IPS-15b (cell line): ENCODE data around the gene CYTH1.
"Not testable (repeated sequence)": the region's sequence is repeated elsewhere in the genome, so short reads cannot be mapped to it uniquely, and the experiment has no call there.

ENCODE experiments used
- H3K27me3 ChIP-seq: one replicate; pipeline ENCODE4 v1.6.1; 2013; ENCODE audit warnings: low read length; ENCODE audit not compliant: control insufficient read depth, insufficient read depth
- H3K36me3 ChIP-seq: one replicate; pipeline ENCODE4 v1.6.1; 2013; ENCODE audit warnings: low read length; ENCODE audit not compliant: control insufficient read depth, insufficient read depth
- H3K4me1 ChIP-seq: one replicate; pipeline ENCODE4 v1.6.1; 2013; ENCODE audit warnings: mild to moderate bottlenecking, low read length; ENCODE audit not compliant: control insufficient read depth, insufficient read depth
- H3K4me3 ChIP-seq: one replicate; pipeline ENCODE4 v1.5.1; 2013; ENCODE audit warnings: low read depth, low read length
- H3K9ac ChIP-seq: one replicate; pipeline ENCODE4 v1.6.1; 2013; ENCODE audit warnings: low read depth, mild to moderate bottlenecking, low read length
- H3K9me3 ChIP-seq: one replicate; pipeline ENCODE4 v1.6.1; 2013; ENCODE audit warnings: mild to moderate bottlenecking, low read length; ENCODE audit not compliant: control insufficient read depth, insufficient read depth

CYTH1 gene

DNA sequence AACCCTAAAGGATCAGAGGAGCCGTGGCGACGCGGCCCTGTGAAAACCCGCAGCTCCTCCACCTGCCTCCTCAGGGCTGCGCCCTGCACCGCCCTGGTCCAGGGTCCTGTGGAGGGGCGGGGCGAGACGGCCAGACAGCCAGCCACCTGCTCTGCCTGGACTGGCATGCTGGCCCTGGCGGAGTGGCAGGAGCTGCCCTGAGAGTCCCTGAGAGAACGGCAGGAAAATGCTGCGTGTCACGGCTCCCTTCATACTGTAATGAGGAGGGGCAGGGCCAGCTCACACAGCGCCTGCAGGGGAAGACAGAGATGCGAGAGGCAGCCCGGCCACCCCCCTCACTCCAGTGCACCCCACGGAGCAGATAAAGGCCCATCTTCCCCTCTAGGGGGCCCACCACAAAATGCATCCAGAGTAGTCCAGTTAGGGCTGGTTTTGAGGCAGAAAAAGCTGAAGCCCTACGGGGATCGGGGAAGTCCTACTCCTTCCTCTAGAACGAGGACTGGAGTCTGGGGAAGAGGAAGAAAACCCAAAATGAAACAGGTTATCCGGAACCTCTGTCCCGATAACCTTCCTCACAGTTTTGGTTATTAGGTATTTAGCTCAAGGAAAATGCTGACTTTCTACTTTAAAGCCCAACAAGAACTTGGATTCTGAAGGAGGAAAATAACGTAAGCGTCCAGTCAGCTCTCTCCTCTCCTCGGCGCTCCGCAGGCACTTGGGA lies 107.3 kb downstream of the CYTH1 start:
- H3K9ac ChIP-seq: peak overlapping the region; percentile 26
- H3K9me3 ChIP-seq: no peaks in the 10 kb centered on the region
- H3K27me3 ChIP-seq: no peaks in the 10 kb centered on the region
- H3K36me3 ChIP-seq: peaks cover 10% of the 10 kb centered on the region
- no peaks in the 10 kb centered on the region for H3K4me1 ChIP-seq
- H3K4me3 ChIP-seq: no peak overlapping the region

DNA sequence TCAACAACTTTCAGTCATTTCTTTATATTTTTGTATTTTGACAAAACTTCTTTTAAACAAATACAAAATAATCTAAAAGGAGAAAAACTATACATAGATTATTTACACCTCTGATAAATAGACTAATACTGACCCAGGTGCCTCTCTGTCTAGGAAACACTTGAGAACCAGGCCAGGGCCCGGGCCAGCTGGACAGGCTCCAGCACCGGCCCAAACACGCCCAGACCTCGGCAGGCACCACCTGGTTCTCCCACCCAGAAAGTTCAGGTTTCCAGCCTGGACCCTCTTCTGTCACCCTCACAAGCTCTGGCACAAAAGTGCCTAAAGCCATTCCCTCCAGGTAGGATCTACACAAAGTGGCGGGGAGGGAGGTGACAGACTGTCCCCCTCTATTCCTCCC lies 107.9 kb downstream of the CYTH1 start:
- Histone ChIP-seq H3K4me3 (no peak overlapping the region), H3K36me3 (peaks cover 5% of the 10 kb centered on the region), H3K4me1 (no peaks in the 10 kb centered on the region), H3K9ac (no peak overlapping the region), H3K27me3 (no peaks in the 10 kb centered on the region), H3K9me3 (no peaks in the 10 kb centered on the region)

DNA sequence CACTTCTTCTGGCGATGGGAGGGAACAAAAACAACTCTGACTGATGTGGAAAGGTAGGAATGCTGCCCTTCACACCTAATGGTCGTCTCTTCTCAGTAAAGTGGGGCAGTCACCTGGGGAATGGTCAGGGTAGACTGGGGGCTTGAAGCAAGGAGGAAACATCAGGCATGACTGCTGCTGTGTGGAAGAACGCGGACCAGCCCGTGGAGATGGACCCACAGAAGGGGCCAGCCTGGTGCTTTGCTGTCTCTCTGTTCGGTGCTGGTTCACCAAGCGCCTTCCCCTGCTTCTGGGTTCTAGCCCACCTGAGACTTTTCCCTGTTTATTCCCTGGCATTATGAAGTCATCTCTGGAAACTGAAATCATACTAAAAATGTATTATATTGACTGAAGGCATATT lies 108.7 kb downstream of the CYTH1 start:
- H3K4me3 ChIP-seq: no peak overlapping the region
- no peaks in the 10 kb centered on the region for H3K4me1 ChIP-seq
- H3K9me3 ChIP-seq: no peaks in the 10 kb centered on the region
- H3K27me3 ChIP-seq: no peaks in the 10 kb centered on the region
- H3K36me3 ChIP-seq: peaks cover 5% of the 10 kb centered on the region
- no peak overlapping the region for H3K9ac ChIP-seq

DNA sequence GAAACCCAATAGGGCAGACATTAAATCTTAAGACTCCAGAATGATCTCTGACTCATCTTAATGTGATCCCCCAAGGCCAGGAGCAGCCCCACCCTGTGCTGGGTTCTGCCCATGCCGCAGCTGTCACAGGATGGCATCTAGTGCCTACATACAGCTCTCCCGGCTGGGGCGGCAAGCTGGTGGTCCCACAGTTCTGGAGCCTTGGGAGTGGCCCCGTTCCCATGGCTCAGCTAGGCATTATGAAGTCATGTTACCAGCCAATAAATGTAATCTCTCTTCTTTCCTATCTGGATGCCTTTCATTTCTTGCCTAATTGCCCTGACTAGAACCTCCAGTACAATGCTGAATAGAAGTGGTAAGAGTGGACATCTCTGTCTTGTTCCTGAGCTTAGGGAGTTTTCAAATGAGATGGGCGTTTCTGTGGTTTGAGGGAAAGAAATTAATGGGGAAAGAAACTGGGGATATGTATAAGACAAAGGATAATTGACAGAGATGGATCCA lies 109.2 kb downstream of the CYTH1 start:
- no peak overlapping the region for H3K4me3 ChIP-seq
- no peaks in the 10 kb centered on the region for H3K4me1 ChIP-seq
- peaks cover 5% of the 10 kb centered on the region for H3K36me3 ChIP-seq
- no peaks in the 10 kb centered on the region for H3K27me3 ChIP-seq
- no peak overlapping the region for H3K9ac ChIP-seq
- H3K9me3 ChIP-seq: no peaks in the 10 kb centered on the region

DNA sequence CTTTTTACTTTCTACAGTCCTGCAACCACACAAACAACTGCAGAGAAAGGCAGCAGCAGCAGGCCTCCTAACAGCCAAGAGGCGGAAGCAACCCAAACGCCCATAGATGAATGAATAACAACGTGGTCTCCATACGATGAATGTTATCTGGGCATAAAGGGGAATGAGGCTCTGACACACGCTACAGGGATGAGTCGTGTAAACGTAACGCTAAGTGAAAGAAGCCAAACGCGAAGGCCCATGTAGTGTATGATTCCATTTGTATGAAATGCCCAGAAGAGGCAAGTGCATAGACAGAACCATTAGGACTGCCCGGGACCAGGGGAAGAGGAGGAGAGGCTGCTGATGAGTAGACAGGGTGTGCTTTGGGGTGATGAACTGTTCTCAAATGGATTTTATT lies 110.1 kb downstream of the CYTH1 start:
- Histone ChIP-seq H3K36me3 (peaks cover 5% of the 10 kb centered on the region), H3K4me1 (no peaks in the 10 kb centered on the region), H3K9me3 (no peaks in the 10 kb centered on the region), H3K9ac (no peak overlapping the region), H3K27me3 (no peaks in the 10 kb centered on the region), H3K4me3 (no peak overlapping the region)

DNA sequence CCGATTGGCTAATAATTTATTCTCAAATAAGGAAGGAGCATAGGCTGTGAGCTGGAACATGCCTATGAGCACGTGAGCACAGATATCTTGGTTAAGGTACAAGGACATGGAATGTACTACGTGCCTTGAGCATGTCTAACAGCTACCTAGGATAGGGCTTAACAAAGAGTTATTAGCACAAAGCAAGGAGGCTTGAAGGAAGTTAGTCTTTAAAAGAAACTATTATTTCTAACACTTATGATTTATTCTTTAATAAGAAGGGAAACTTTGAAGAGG lies 110.4 kb downstream of the CYTH1 start:
- not testable (repeated sequence) for H3K9me3 ChIP-seq, H3K4me3 ChIP-seq, H3K9ac ChIP-seq, H3K4me1 ChIP-seq, H3K36me3 ChIP-seq, H3K27me3 ChIP-seq

DNA sequence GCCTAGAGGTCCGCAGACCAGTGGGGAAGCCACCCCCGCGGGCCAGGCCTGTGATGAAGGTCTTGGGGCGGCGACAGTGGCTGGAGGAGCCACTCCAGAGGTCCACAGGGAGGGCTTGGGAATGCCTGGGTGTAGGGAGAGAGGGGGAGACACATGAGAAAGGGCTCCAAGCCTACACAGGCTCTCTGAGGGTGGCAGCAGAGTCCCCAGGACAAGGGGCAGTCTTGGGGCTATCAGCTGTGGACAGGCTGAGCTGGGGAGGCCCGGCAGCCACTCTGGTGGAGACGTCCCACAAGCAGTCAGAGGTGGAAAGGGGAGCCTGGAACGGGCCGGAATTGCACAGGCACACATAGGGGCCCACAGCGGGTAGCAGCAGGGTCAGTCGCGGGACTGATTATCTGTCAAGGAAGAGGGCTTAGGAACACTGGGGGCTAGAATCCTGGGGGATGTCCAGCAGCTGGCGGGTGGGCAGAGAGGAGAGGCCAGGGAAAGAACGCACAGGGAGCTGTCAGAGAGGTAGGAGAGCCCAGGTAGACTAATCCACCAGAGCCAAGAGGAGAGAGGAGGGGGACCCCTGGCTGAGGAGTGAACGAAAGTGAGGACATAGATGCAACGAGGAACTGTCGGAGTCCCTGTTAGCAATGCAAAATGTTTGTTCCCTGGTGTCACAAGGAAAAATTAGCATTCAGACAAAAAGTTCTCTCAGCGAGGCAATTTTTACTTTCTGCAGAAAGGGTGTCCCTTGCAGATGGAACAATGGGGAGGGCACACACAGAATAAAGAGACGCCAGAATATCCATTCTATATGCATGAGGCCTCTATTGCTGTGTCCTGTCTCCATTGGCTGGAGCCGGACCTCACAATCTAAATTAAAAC lies 111.0 kb downstream of the CYTH1 start:
- H3K9ac ChIP-seq: no peak overlapping the region
- H3K4me1 ChIP-seq: no peaks in the 10 kb centered on the region
- no peaks in the 10 kb centered on the region for H3K27me3 ChIP-seq
- peaks cover 2% of the 10 kb centered on the region for H3K36me3 ChIP-seq
- H3K9me3 ChIP-seq: no peaks in the 10 kb centered on the region
- no peak overlapping the region for H3K4me3 ChIP-seq

DNA sequence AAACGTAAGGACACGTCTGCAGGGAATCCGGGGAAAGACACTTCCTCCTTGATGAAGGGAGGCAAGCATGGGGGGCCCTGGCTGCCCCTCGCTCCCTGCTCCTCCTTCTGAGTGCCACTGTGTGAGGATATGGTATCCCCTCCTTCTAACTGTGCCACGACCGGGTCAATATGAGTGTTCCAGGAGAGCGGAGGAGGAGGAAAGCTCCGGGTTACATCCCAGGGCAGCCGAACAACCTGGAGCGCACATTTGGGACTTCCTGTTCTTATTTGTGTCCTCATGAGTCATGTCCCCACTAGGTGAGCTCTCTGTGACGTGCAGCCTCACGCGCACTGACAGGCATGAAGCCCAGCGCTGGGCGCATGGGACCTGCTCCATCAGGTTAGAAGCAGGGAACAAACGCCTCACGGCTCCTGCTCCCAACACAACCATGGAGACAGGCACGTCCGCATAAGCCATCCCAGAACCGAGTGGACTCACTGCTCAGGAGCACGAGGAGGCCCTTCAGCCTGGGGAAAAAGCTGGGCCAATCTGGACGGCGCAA lies 112.0 kb downstream of the CYTH1 start:
- no peak overlapping the region for H3K9ac ChIP-seq
- no peaks in the 10 kb centered on the region for H3K27me3 ChIP-seq
- no peak overlapping the region for H3K4me3 ChIP-seq
- no peaks in the 10 kb centered on the region for H3K36me3 ChIP-seq
- H3K4me1 ChIP-seq: no peaks in the 10 kb centered on the region
- H3K9me3 ChIP-seq: no peaks in the 10 kb centered on the region

DNA sequence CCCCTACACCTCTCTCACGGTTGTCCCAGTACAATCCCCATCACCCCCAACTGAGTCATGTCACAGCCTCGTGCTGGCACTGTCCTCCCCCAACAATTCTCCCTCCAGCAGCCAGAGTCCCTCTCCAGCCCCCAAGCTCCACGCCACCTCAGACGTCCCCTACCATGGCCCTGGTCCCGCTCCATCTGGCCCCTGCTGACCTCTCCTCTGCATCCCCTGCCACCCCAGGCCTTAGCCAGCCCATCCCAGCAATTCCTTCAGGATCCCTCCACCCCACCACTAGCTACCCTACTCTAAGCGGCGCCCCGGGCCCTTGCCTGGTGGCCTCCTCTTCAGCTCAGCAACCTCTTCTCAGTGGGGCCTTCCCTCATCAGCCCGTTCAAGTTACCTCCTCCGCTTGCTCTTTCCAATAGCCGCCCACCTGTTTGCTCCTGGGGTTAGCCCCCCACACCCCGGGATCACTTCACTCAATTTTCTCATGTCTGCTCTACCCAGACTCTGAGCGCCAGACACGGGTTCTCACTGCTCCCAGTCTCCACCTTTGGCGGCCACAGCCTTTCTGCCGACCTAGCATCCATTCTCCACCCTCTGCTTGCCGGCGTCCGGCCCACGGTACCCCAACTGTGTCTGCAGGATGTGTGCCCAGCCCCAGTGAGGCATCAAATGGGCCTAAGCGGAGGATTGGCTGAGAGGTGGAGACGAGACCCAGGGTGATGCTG lies 112.7 kb downstream of the CYTH1 start:
- H3K9me3 ChIP-seq: no peaks in the 10 kb centered on the region
- H3K36me3 ChIP-seq: no peaks in the 10 kb centered on the region
- H3K4me1 ChIP-seq: no peaks in the 10 kb centered on the region

DNA sequence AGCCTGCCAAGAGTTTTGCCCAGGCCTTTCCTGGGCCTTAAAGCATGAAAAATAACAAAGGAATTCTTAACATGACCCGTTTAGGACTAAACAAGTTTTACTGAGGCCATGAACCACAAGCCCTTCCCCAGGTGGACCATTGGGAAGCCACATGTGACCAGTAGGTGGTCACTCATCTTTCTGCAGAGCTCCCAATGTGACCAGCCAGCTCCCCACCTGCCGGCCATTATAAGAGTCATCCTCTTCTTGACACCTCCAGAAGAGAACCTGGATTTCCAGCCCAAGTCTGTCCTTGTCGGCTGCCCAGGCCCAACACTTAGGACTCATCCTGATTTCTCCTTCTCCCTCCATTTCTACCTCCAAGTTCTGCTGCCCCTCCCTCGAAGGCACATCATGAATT lies 113.2 kb downstream of the CYTH1 start:
- Histone ChIP-seq H3K9ac (no peak overlapping the region), H3K27me3 (no peaks in the 10 kb centered on the region), H3K9me3 (no peaks in the 10 kb centered on the region), H3K4me3 (no peak overlapping the region), H3K4me1 (no peaks in the 10 kb centered on the region), H3K36me3 (no peaks in the 10 kb centered on the region)

More for the DNA sequence above, 112.7 kb downstream of the CYTH1 start:
- Histone ChIP-seq H3K4me3 (no peak overlapping the region), H3K27me3 (no peaks in the 10 kb centered on the region), H3K9ac (no peak overlapping the region)

DNA sequence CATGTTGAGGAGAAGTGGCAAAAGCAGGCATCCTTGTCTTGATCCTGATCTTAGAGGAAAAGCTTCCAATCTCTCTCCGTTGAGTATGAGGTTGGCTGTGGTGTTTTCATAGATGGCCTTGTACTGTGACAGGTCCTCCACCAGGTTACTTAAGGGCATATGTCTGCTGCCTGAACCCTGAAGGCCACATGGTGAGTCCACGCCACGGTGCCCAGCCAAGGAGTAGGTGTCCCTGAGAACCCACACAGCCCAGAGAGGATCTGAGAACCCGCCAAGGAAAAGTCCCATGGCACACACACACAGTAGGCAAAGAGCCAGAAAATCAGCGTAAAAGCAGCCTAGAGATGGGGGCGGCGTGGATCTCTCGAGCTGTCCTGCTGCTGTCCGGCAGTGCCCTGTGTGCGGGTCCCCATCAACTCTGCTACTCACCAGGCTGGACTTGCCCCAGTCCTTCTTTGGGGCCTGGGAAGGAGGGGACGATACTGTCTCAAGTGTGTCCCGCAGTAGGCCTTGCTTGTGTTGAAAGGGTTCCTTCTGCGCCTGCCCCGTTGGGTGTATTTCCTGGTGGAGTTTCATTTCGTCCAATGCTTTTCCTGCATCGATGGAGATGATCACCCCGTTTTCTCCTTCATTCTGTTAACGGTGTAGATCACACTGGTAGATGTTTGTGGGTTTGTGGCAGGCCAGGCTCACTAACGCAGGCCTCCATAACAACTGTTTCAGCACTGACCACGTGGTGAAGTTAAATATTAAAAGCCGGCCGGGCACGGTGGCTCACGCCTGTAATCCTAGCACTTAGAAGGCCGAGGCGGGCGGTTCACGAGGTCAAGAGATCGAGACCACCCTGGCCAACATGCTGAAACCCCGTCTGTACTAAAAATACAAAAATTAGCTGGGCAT lies 114.1 kb downstream of the CYTH1 start:
- no peaks in the 10 kb centered on the region for H3K9me3 ChIP-seq
- no peak overlapping the region for H3K9ac ChIP-seq
- H3K4me3 ChIP-seq: no peak overlapping the region
- H3K4me1 ChIP-seq: no peaks in the 10 kb centered on the region
- no peaks in the 10 kb centered on the region for H3K36me3 ChIP-seq
- no peaks in the 10 kb centered on the region for H3K27me3 ChIP-seq
